Activated T-helper 17 cell treated with anti-CD3 and anti-CD28 coated beads, Interleukin-2, amount 50 U/mL, for 72 hours (primary cell): ENCODE data around the gene BCAP29. TPM values are rescaled to one million over a fixed set of nuclear protein-coding genes. Genes with fewer than 3 reads are reported as not detected.
A peak's percentile ranks its signal among the peaks of the same experiment; 100 is the strongest.

Source experiments
- ATAC-seq: fragments of 150-1000 bp; cut with Tn5 transposase; replicated peaks from 2 replicates; pipeline ENCODE4 v1.10.0; 2021; ENCODE audit warnings: mild to moderate bottlenecking, moderate library complexity
- H3K27ac Mint-ChIP-seq: one replicate; pipeline ENCODE4 v1.8.0; 2022; ENCODE audit warnings: mixed read lengths
- H3K27me3 Mint-ChIP-seq: one replicate; pipeline ENCODE4 v1.8.0; 2022; ENCODE audit warnings: mixed read lengths
- H3K36me3 Mint-ChIP-seq: one replicate; pipeline ENCODE4 v1.8.0; 2022; ENCODE audit warnings: low read depth, mild to moderate bottlenecking, mixed read lengths
- H3K4me1 Mint-ChIP-seq: one replicate; pipeline ENCODE4 v1.8.0; 2022; ENCODE audit warnings: mixed read lengths
- H3K4me3 Mint-ChIP-seq: one replicate; pipeline ENCODE4 v1.8.0; 2022; ENCODE audit warnings: mild to moderate bottlenecking, mixed read lengths
- H3K9me3 Mint-ChIP-seq: one replicate; pipeline ENCODE4 v1.8.0; 2022; ENCODE audit warnings: mixed read lengths
- total RNA-seq, 2 donors: library from RNA; stranded (reverse); gene quantifications; one replicate each; pipeline ENCODE4 v1.2.3, GENCODE V29; 2022

BCAP29 gene
- total RNA-seq, 2 donors from 2014 or later, result 33.3 to 51.6 TPM

DNA sequence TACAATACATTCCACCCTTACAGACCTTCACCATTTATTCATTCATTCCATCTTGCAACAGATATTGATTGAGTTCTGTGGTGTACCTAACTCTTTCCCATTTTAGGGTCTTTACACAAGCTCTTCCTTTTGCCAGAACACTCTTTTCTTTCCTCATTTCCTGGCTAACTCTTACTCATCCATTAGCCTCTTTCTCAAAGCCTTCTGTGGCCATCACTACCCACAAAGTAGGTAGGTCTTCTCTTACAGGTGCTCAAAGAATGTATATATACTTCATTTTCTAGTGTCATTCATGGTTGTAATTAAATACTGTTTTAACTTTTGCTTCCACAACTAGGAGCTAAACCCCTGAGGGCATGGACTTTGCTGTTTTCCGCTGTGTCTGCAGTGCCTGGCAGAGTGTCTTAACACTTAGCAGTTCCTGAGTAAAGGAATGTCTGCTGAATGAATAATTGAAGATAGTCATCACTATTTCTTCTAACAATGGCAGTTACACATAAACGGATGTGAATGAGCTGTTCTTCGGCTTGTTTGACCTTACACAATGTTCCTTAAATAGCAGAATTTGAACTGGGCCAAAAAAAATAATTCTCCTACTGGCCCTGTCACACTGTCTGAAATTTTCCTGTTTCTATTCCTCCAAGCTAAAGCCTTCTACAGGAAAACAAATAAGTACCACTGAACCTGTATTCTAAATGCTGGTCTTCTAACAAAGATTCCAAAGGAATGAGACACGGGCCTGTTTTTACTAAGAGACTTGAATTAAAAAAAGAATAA, 15.1 kb downstream of the BCAP29 start:
- H3K9me3 Mint-ChIP-seq, result no peaks in the 10 kb centered on the region
- ATAC-seq, result no peak
- no peaks in the 10 kb centered on the region for H3K4me1 Mint-ChIP-seq
- peaks cover 37% of the 10 kb centered on the region for H3K36me3 Mint-ChIP-seq
- no peak overlapping the region for H3K27ac Mint-ChIP-seq
- no peaks in the 10 kb centered on the region for H3K27me3 Mint-ChIP-seq
- H3K4me3 Mint-ChIP-seq, result no peak overlapping the region

DNA sequence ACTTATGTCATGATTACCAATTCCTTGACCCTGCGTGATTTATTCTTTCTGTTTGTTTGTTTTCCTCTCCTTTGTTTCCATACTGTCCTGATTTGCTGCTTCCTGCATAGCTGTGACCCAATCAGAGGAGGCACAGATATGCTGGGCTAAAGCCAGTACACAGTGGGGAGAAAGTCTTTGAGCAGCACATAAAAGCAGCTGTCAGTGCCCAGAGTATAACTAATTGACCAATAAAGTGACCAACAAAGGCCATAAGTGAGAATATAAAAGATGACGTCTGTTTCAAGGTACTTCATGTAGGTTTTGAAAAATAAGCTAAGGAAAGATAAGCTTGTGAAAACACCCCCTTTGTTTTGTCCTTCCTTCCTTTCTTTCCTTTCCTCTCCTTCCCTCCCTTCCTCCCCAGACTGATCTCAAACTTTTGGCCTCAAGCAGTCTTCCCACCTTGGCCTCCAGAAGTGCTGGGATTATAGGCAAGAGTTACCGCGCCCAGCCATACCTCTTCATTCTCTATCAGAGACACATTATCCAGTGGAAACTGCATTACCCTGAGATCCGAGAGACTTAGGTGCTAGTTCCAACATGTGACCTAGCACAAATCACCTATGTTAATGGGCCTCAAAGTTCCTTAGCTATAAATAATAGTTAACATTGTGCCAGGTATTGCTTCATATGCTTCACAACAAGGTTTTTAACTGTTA, 17.0 kb downstream of the BCAP29 start:
- no peak for ATAC-seq
- Mint-ChIP-seq H3K27me3 (no peaks in the 10 kb centered on the region), H3K36me3 (peaks cover 56% of the 10 kb centered on the region), H3K27ac (peak overlapping the region; percentile 15), H3K4me3 (no peak overlapping the region), H3K4me1 (no peaks in the 10 kb centered on the region), H3K9me3 (no peaks in the 10 kb centered on the region)

DNA sequence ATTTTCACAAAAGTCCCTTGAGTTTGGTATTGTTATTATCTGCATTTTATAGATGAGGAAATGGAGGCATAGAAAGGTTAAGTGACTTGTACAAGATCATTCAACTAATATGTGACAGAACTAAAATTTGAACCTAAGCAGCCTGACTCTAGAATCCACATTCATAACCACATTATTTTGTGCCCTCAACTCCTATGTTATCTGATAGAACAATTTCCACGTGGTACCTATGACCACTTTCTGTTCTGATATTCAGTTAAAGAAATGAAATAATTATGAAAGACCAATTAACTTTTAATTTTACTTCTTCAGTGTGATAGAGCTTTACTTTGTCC, 17.5 kb downstream of the BCAP29 start:
- no peaks in the 10 kb centered on the region for H3K9me3 Mint-ChIP-seq
- H3K4me3 Mint-ChIP-seq, result no peak overlapping the region
- ATAC-seq, result no peak
- peaks cover 60% of the 10 kb centered on the region for H3K36me3 Mint-ChIP-seq
- no peaks in the 10 kb centered on the region for H3K27me3 Mint-ChIP-seq
- no peaks in the 10 kb centered on the region for H3K4me1 Mint-ChIP-seq
- no peak overlapping the region for H3K27ac Mint-ChIP-seq

DNA sequence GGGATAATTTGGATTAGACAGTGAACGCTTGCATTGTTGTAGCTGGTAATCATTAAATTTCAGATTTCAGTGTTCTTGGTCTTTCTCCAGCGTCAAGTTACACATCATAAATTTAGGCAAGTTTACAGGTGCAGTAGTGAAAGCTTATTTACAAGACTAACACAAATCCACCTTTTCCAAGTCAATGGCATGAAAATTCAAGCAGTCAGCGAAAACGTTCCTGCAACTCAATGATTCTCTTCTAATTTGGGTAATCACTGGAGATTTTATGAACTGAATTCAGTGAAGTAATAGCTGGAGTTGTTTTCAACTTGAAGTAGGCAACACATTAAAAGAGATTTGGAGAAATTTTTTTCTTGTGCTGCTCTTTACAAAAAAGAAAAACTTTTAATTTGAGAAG, 17.9 kb downstream of the BCAP29 start:
- H3K4me3 Mint-ChIP-seq, result no peak overlapping the region
- H3K36me3 Mint-ChIP-seq, result peaks cover 61% of the 10 kb centered on the region
- H3K4me1 Mint-ChIP-seq, result no peaks in the 10 kb centered on the region
- H3K27me3 Mint-ChIP-seq, result no peaks in the 10 kb centered on the region
- H3K27ac Mint-ChIP-seq, result no peak overlapping the region
- H3K9me3 Mint-ChIP-seq, result no peaks in the 10 kb centered on the region
- ATAC-seq, result no peak

DNA sequence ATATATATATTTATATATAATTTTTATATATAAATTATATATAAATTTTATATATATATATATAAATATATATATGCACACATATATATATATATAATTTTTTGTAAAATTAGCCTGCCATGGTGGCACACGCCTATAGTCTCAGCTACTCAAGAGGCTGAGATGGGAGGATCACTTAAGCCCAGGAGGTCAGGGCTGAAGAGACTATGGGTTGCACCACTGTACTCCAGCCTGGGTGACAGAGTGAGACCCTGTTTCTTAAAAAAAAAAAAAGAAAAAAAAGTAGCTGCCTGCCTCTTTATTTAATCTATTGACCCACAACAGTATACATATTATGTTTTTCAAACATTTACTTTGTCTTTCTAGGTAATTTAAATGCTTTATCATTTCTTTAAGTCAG, 19.2 kb downstream of the BCAP29 start:
- Mint-ChIP-seq H3K27me3 (no peaks in the 10 kb centered on the region), H3K27ac (no peak overlapping the region), H3K4me3 (no peak overlapping the region), H3K4me1 (no peaks in the 10 kb centered on the region), H3K36me3 (peaks cover 65% of the 10 kb centered on the region), H3K9me3 (no peaks in the 10 kb centered on the region)
- no peak for ATAC-seq

DNA sequence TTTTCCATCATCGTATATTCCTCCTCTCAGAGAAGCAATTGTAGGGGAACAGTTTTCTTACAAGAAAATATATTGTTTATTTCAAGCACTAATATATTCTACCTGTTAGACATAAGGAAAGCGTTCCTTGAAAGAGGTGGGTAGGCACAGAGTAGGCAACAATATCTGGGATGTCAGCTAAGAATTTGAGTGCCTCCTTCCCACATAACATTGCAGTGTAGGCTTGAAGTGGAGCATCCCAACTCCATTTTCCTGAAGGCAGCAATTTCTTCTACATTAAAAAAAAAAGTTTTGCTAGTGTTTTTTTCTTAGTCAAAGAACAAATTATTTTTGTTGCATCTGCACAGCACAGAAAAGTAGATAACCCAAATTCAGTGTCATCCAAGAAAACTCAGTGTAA, 20.8 kb downstream of the BCAP29 start:
- Mint-ChIP-seq H3K4me3 (no peak overlapping the region), H3K36me3 (peaks cover 50% of the 10 kb centered on the region), H3K4me1 (no peaks in the 10 kb centered on the region), H3K27me3 (no peaks in the 10 kb centered on the region), H3K27ac (no peak overlapping the region), H3K9me3 (no peaks in the 10 kb centered on the region)
- no peak for ATAC-seq

DNA sequence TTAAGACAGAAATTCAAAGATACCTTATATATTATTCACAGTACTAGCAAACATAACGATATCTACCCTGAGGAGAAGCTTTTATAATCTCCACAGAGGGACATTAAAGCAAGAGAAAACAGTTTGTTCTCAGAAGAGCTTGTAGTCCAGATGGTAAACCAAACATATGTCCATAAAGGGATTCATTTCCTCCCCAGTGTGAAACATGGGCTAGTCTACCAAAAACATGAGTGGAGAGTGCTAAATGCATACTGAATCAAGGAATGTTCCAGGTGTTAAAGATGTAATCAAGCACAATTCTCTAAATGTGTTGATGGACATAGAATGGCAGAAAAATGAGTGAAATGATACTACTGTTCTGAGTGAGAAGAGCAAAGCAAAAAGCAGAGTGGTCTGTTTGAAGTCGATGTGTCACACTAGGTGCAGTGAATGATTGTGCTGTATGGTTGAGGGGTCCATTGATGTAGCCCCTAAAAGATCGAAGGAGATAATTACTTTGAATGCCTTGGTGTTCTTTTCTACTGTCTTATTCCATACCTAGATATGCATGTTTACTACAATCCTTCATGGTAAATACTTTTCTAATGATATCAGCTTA, 25.3 kb downstream of the BCAP29 start:
- H3K4me1 Mint-ChIP-seq, result no peaks in the 10 kb centered on the region
- H3K9me3 Mint-ChIP-seq, result no peaks in the 10 kb centered on the region
- H3K27ac Mint-ChIP-seq, result no peak overlapping the region
- no peak overlapping the region for H3K4me3 Mint-ChIP-seq
- peak; percentile 43 for ATAC-seq
- H3K27me3 Mint-ChIP-seq, result no peaks in the 10 kb centered on the region
- peaks cover 44% of the 10 kb centered on the region for H3K36me3 Mint-ChIP-seq

DNA sequence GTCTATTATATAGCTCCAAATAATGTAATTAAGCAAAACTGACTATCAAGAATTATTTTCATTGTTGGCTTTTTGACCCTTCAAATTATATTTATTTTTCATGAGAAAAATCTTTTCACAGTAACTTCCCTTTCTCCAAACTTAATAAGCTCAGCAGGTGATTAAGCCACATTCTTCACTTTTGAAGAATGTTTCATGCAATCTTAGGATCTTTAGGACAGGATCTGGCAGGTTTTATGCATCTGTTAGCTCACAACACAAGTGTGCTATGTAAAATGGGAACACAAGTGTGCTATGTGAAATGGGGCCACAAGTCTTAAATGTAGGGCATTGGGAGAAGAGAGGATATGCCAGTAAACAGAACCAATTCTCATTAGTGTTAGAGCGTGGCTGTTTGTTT, 26.3 kb downstream of the BCAP29 start:
- Mint-ChIP-seq H3K27me3 (no peaks in the 10 kb centered on the region), H3K27ac (no peak overlapping the region), H3K4me3 (no peak overlapping the region), H3K36me3 (peaks cover 34% of the 10 kb centered on the region), H3K9me3 (no peaks in the 10 kb centered on the region), H3K4me1 (no peaks in the 10 kb centered on the region)
- no peak for ATAC-seq

DNA sequence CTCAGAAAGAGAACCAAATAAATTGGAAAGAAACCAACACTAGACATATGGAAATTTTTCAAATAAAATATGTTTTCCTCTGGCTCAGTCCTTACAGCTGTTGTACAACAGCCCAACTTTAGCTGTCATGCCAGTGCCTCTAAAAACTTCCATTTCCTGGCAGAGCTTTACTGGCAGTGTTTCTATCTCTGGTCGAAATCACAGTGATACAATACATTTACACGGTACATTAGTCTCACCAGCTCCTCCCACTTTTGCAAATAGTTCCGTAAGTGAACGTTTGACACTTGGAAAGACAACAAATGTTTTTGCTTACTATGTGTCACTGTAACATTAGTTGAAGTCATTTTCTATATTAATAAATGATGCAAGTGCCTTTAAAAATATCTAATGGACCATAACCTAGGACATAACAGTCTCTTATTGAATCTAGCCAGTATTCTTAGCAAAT, 29.8 kb downstream of the BCAP29 start:
- H3K4me1 Mint-ChIP-seq, result no peaks in the 10 kb centered on the region
- ATAC-seq, result no peak
- H3K27me3 Mint-ChIP-seq, result no peaks in the 10 kb centered on the region
- H3K36me3 Mint-ChIP-seq, result peaks cover 31% of the 10 kb centered on the region
- no peaks in the 10 kb centered on the region for H3K9me3 Mint-ChIP-seq
- H3K27ac Mint-ChIP-seq, result no peak overlapping the region
- H3K4me3 Mint-ChIP-seq, result no peak overlapping the region

DNA sequence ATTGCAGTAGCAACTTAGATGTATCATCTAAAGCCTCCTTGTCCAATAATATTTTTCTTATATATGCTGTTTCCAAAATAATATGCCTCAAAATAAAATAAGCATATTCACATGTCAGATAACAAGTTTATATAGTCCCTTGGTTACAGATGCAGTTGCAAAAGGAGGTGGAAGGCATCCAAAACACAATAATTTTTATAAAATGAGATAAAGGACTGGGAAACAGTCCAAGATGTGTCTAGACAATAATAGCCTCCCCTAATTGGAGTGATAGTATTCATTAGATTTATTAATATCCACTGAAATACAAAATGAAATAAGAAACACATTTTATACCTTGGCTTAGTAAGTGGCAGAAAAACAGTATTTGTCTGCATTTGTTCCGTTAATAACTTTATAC, 30.3 kb downstream of the BCAP29 start:
- no peaks in the 10 kb centered on the region for H3K27me3 Mint-ChIP-seq
- no peaks in the 10 kb centered on the region for H3K4me1 Mint-ChIP-seq
- H3K4me3 Mint-ChIP-seq, result no peak overlapping the region
- H3K36me3 Mint-ChIP-seq, result peaks cover 31% of the 10 kb centered on the region
- H3K27ac Mint-ChIP-seq, result no peak overlapping the region
- no peaks in the 10 kb centered on the region for H3K9me3 Mint-ChIP-seq
- ATAC-seq, result no peak

DNA sequence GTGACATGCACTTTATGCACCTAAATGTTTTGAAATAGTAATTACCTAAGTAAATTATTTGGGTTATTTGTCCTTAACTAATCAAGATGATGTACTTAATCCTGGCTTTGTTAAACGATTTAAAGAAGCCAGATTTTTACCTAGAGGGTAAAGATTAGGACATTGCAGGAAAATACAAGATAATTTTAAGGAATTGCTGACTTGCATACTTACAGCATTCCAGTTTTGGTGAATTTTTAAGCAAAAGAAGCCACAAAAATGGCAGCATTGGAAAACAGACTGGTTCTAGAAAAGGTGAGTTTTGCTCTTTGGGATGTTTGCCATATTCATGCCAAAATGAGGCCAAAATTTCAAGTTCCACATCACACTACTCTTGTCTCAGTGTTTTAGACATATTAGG, 33.4 kb downstream of the BCAP29 start:
- Mint-ChIP-seq H3K4me1 (no peaks in the 10 kb centered on the region), H3K27ac (no peak overlapping the region), H3K4me3 (no peak overlapping the region), H3K9me3 (no peaks in the 10 kb centered on the region), H3K27me3 (no peaks in the 10 kb centered on the region), H3K36me3 (peaks cover 45% of the 10 kb centered on the region)
- no peak for ATAC-seq

DNA sequence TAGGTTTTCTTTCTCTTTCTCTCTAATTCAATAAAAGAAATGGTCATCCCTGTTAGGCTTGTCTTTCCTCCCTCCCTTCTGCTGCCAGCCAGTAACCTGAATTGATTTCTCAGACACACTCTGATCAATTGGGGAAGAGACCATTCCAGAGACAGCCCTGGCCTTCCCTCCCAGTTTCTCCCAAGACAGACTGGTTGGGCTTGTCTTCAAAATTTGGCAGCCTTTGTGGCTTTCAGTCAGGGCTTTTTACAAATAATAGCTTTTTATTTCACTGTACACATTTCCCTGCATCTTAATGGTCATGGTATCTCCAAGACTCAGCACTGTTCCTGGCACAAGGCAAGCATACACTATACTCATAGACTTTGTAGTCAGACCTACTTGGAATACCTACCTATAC, 33.9 kb downstream of the BCAP29 start:
- no peaks in the 10 kb centered on the region for H3K4me1 Mint-ChIP-seq
- peaks cover 40% of the 10 kb centered on the region for H3K36me3 Mint-ChIP-seq
- H3K4me3 Mint-ChIP-seq, result no peak overlapping the region
- no peaks in the 10 kb centered on the region for H3K27me3 Mint-ChIP-seq
- H3K27ac Mint-ChIP-seq, result no peak overlapping the region
- no peaks in the 10 kb centered on the region for H3K9me3 Mint-ChIP-seq
- ATAC-seq, result no peak

DNA sequence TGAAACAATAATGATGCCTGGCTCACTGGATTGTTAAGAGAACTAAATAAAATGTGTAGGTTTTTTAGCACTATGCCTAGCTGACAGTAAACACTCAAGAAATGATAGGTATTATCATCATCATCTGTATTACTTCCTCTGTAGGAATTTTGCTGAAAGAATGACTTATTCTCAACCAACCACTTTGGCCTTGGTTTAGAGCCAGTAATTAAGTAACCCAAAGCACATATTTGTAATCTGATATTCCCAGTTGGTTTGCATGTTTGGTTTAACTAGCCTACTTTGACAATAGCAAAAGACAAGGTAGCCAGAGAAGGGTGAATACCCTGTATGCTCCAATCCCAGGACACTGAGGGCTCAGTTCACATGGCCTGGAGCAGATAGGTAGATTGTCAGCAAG, 34.4 kb downstream of the BCAP29 start:
- no peaks in the 10 kb centered on the region for H3K4me1 Mint-ChIP-seq
- H3K36me3 Mint-ChIP-seq, result peaks cover 36% of the 10 kb centered on the region
- no peaks in the 10 kb centered on the region for H3K27me3 Mint-ChIP-seq
- H3K9me3 Mint-ChIP-seq, result no peaks in the 10 kb centered on the region
- H3K4me3 Mint-ChIP-seq, result no peak overlapping the region
- ATAC-seq, result no peak
- no peak overlapping the region for H3K27ac Mint-ChIP-seq

DNA sequence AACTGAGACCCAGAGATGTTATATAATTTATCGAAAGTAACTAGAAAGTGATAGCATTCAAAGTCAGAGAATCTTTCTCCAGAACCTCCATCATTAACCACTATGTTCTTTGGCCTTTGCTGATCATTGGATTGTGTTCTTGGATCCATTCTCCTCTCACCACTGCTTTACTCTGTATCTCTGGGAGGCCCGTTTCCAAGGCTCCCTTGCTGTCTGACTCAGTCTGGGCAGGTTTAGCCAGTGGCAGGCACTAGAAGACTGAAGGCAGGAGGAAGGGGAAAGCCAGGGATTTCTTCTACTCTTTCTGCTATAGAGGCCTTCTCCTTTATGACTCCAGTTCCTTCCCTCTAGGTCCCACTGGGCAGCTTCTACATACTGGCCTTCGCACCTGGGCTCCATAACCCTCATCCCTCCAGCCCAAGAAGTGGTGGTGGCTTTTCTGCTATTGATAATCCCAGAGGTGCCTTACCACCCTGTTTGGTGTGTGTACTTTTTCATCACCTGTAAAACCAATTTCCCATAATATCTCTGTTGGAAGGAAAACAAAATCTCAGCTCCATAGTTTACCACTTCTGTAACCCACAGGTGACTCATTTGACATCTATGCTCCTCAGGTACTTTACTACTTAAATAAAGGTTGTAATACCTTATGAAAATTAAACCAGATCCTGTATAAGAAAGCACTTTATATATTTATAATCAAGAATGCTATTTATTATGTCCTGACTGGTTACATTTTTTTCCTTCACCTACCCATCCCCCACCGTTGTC, 36.0 kb downstream of the BCAP29 start:
- Mint-ChIP-seq H3K4me3 (no peak overlapping the region), H3K36me3 (peaks cover 36% of the 10 kb centered on the region), H3K27ac (peak overlapping the region; percentile 36), H3K4me1 (no peaks in the 10 kb centered on the region), H3K27me3 (no peaks in the 10 kb centered on the region), H3K9me3 (no peaks in the 10 kb centered on the region)
- ATAC-seq, result no peak
